ENCODE measurements around the gene KRTAP13-2. TPM values are rescaled to one million over a fixed set of nuclear protein-coding genes. Genes with fewer than 3 reads are reported as not detected.

The KRTAP13-2 gene
- total RNA-seq, result not detected in 2 replicates

GRCh38 chr21:30372139-30372770 is at the start of gene KRTAP13-2:
Gene KRTAP13-2, minus strand, starts transcription at chr21:30372271. Its CDS starts 58 bp downstream, at chr21:30372213.

DNA sequence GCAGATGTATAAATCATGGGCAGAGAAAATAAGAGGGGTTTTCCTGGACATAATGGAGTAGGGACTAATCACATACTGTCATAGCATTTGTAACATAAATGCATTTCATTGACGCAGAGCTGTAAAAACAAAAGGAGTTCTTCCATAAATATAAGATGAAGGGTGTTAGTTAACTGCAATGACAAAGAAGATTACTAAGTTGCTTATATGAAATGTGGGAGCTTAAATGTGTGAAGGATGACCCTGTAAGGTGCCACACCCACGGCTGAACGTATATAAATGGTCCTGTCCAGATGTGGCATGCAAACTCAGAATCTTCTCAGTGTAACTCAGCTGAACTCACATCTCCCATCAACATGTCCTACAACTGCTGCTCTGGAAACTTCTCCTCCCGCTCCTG is 23.7 kb upstream of the KRTAP13-2 start, which contains the start of gene KRTAP13-1:
TSS of gene KRTAP13-1 (plus strand) at position 301 of the 400 bp plus-strand sequence. CDS start at position 357, 56 bp downstream.

GRCh38 chr21:30348506-30348905 is 23.6 kb downstream of the KRTAP13-2 start, which contains the start of gene KRTAP23-1:
Gene KRTAP23-1, minus strand, starts transcription at chr21:30348606. Its CDS starts 0 bp downstream, at chr21:30348606.

GRCh38 chr21:30337276-30337744 is 34.8 kb downstream of the KRTAP13-2 start, which contains the start of gene KRTAP27-1:
Gene KRTAP27-1, minus strand, starts transcription at chr21:30337694. Its CDS starts 26 bp downstream, at chr21:30337668.

Other genes with a start within 250 kb of the KRTAP13-2 start
- gene CLDN17, start 205.5 kb downstream of the KRTAP13-2 start, total RNA-seq, result not detected in 2 replicates
- not detected in 2 replicates for gene CLDN8, start 156.2 kb downstream of the KRTAP13-2 start, total RNA-seq
- not detected in 2 replicates for gene KRTAP24-1, start 89.3 kb downstream of the KRTAP13-2 start, total RNA-seq
- gene KRTAP25-1, start 82.8 kb downstream of the KRTAP13-2 start, total RNA-seq, result not detected in 2 replicates
- not detected in 2 replicates for gene KRTAP26-1, start 52.0 kb downstream of the KRTAP13-2 start, total RNA-seq
- gene KRTAP27-1, start 34.6 kb downstream of the KRTAP13-2 start, total RNA-seq, result not detected in 2 replicates
- not detected in 2 replicates for gene KRTAP23-1, start 23.7 kb downstream of the KRTAP13-2 start, total RNA-seq
- not detected in 2 replicates for gene KRTAP13-1, start 23.8 kb upstream of the KRTAP13-2 start, total RNA-seq
- gene KRTAP13-3, start 53.7 kb upstream of the KRTAP13-2 start, total RNA-seq, result not detected in 2 replicates
- gene KRTAP13-4, start 57.9 kb upstream of the KRTAP13-2 start, total RNA-seq, result not detected in 2 replicates
- not detected in 2 replicates for gene KRTAP15-1, start 68.0 kb upstream of the KRTAP13-2 start, total RNA-seq
- not detected in 2 replicates for gene KRTAP19-1, start 108.1 kb upstream of the KRTAP13-2 start, total RNA-seq
- not detected in 2 replicates for gene KRTAP19-2, start 115.2 kb upstream of the KRTAP13-2 start, total RNA-seq
- not detected in 2 replicates for gene KRTAP19-3, start 119.7 kb upstream of the KRTAP13-2 start, total RNA-seq
- gene KRTAP19-4, start 124.9 kb upstream of the KRTAP13-2 start, total RNA-seq, result not detected in 2 replicates
- gene KRTAP19-5, start 129.9 kb upstream of the KRTAP13-2 start, total RNA-seq, result not detected in 2 replicates
- not detected in 2 replicates for gene KRTAP19-6, start 169.6 kb upstream of the KRTAP13-2 start, total RNA-seq
- gene KRTAP19-7, start 189.0 kb upstream of the KRTAP13-2 start, total RNA-seq, result not detected in 2 replicates
- not detected in 2 replicates for gene KRTAP22-2, start 218.1 kb upstream of the KRTAP13-2 start, total RNA-seq
- not detected in 2 replicates for gene KRTAP6-3, start 220.2 kb upstream of the KRTAP13-2 start, total RNA-seq
- gene KRTAP6-2, start 226.6 kb upstream of the KRTAP13-2 start, total RNA-seq, result not detected in 2 replicates
- gene KRTAP22-1, start 228.8 kb upstream of the KRTAP13-2 start, total RNA-seq, result not detected in 2 replicates
- not detected in 2 replicates for gene KRTAP6-1, start 241.7 kb upstream of the KRTAP13-2 start, total RNA-seq
- gene KRTAP20-1, start 244.2 kb upstream of the KRTAP13-2 start, total RNA-seq, result not detected in 2 replicates
- gene KRTAP20-4, start 248.4 kb upstream of the KRTAP13-2 start, total RNA-seq, result not detected in 2 replicates